HG03135 (cell line): ENCODE data around the gene IGFL3.
"Not testable (repeated sequence)": the region's sequence is repeated elsewhere in the genome, so short reads cannot be mapped to it uniquely, and the experiment has no call there.

Source experiments
- ATAC-seq: cut with Tn5 transposase; IDR thresholded peaks from one replicate; pipeline ENCODE4 v1.9.1; 2021; ENCODE audit warnings: mild to moderate bottlenecking, moderate library complexity; ENCODE audit not compliant: unreplicated experiment

IGFL3 gene

GRCh38 chr19:46126086-46126580 is 1.6 kb upstream of the IGFL3 start:
- ATAC-seq, result no peak

- no peak for ATAC-seq
Observed at GRCh38 chr19:46125447-46125846, 959 bp upstream of the IGFL3 start.

- no peak for ATAC-seq
Observed at GRCh38 chr19:46118136-46118535, 6.4 kb downstream of the IGFL3 start.

DNA sequence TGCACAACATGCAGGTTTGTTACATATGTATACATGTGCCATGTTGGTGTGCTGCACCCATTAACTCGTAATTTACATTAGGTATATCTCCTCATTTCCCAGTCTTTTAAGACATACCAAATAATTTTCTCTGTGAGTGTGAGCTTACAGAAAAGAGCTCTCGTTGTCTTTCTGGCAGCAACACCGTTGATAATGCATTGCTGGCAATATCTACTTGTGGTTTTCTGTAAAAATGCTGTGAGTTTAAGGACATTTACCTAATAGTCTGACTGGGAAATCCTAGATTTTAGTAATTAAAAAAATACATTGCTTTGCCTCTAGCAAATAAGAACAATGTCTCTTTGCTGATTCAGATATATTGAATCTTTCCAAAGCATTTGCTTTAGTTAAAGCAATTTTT is 8.4 kb downstream of the IGFL3 start:
- no peak for ATAC-seq

- ATAC-seq, result no peak
Observed at GRCh38 chr19:46115396-46116106, 8.9 kb downstream of the IGFL3 start.

DNA sequence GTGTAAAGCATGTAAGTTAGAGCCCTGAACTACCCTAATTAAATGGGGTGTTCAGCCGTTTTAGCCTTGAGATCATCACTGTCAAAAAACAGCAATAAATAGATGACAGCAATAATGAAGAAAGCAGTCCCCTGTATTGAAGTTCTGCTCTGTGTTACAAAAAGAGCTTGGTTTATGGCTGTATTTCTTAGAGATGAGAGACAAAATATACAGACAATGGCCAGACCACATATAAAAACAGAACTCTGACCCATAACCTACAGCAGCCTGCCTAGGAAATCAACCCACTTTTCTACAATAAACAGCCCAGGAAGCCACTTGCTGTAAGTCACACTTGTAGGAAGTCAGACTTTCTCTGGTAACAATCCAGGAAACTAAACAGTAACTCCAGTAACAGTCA is 10.8 kb downstream of the IGFL3 start:
- no peak for ATAC-seq

- no peak for ATAC-seq
Observed at GRCh38 chr19:46112527-46112926, 12.0 kb downstream of the IGFL3 start.

DNA sequence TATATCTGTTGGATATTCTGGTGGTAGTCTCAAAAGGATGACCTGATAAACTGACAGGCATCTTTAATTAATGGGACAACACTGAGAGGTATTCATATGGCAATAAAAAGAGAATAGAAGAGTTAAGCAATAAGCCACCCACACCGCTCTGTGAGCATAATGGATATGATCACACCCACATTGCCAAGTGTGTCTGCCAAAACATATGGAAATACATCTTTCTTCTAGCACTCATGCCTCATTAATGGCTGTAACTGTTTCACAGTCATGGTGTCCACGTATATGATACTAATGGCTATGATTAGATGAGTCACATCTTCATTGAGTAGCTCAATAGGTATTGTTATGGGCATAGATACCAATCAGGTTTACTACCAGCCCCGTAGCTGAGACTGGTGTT is 13.1 kb downstream of the IGFL3 start:
- ATAC-seq, result no peak

- no peak for ATAC-seq
Observed at GRCh38 chr19:46109876-46110275, 14.6 kb downstream of the IGFL3 start.

DNA sequence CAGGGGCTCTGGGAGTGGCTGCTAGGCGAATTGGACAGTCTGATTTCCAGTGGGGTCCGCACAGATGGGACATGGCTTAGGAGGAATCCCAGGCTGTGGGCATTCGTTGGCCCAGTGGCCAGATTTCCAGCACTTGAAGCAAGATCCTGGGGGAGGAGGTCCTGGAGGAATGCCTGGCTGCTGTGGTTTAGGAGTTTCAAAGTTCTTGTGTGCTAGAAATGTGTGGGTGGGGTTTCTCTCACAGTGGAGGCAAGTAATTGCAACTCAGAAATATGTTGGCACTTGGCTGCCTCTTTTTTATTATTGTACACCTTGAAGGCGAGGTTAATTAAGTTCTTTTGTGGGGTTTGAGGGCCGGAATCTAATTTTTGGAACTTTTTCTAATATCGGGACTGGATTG is 17.1 kb downstream of the IGFL3 start:
- ATAC-seq, result no peak

GRCh38 chr19:46102333-46102732 is 22.2 kb downstream of the IGFL3 start:
- ATAC-seq, result not testable (repeated sequence)

- no peak for ATAC-seq
Observed at GRCh38 chr19:46101293-46101692, 23.2 kb downstream of the IGFL3 start.

DNA sequence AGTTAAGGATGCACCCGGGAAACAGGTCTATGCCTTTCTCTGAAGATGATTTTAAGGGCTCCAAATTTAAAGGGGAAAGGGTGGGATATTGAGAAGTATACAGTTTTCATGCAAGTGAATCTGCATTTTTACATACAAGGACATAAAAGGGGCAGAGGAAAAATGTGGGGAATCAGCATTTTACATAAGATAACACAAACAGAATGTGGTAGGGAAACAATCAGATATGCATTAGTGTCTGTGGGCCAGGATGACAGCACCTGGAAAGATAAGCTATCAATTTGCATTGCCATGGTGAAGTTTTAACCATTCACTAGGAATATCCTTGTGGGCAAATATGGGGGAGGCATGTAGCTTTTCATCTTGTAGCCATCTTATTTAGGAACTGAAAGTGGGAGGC is 24.1 kb downstream of the IGFL3 start:
- no peak for ATAC-seq

- ATAC-seq, result no peak
Observed at GRCh38 chr19:46090444-46090843, 34.0 kb downstream of the IGFL3 start.

DNA sequence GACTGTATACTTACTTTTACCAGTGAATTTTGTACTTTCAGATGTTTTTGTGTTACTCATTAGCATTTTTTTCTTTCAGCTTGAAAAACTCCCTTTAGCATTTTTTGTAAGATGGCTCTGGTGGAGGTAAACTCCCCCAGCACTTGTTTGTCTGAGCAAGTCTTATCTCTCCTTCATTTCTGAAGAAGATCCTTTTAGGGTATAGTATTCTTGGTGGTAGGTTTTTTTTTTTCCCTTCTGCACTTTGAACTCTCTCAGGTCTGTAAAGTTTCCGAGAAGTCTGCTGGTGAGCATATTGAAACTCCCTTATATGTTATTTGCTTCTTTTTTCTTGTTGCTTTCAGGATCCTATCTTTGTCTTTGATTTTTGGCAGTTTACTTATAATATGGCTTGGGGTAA is 35.1 kb downstream of the IGFL3 start:
- ATAC-seq, result no peak

GRCh38 chr19:46088101-46088500 is 36.4 kb downstream of the IGFL3 start:
- ATAC-seq, result no peak

GRCh38 chr19:46085888-46086287 is 38.6 kb downstream of the IGFL3 start:
- ATAC-seq, result no peak

DNA sequence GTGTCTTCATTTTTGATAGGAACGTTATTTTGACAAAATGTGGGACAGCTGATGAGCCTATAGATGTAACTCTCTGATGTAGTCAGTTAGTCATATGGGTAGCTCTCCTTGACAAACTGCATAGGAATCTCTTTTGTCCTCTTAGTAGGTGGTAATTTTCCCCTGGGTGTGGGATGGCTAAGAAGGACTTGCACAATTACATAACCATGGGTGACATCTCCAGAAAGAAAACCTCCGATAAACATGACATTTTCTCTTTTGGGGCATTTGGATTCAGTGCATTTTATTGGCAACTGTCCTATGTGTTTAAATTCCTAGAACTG is 41.8 kb downstream of the IGFL3 start:
- no peak for ATAC-seq

- ATAC-seq, result no peak
Observed at GRCh38 chr19:46081928-46082727, 42.4 kb downstream of the IGFL3 start.

DNA sequence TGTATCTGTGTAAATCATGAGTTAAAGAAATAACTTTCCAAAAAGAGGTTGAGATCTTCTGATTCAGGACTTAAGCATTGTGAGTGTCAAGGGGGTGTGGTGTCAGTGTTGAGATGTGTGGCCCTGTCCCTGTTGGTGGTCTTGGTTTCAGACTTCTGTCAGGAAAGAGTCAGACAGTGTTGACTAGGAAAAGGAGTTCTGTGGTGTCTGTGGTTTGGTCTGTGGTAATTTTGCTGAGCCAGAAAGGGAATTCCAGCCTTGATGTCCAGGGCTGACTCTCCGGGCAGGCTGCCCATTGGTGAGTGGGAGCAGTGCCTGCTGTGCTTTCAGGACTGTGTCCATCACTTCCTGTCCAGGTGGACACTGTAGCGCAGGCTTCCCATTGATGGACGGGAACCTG is 43.9 kb downstream of the IGFL3 start:
- no peak for ATAC-seq

- ATAC-seq, result no peak
Observed at GRCh38 chr19:46079576-46079975, 44.9 kb downstream of the IGFL3 start.

- not testable (repeated sequence) for ATAC-seq
Observed at GRCh38 chr19:46078573-46079332, 45.7 kb downstream of the IGFL3 start.
